HPDE6-E6E7 (cell line): Measurements from ENCODE around the gene KCTD11.
A peak's percentile ranks its signal among the peaks of the same experiment; 100 is the strongest.

Experiments
- DNase-seq: peaks from one replicate; pipeline ENCODE4 v3.0.0; 2011; ENCODE audit warnings: missing footprints; ENCODE audit errors: extremely low spot score

Gene KCTD11

DNA sequence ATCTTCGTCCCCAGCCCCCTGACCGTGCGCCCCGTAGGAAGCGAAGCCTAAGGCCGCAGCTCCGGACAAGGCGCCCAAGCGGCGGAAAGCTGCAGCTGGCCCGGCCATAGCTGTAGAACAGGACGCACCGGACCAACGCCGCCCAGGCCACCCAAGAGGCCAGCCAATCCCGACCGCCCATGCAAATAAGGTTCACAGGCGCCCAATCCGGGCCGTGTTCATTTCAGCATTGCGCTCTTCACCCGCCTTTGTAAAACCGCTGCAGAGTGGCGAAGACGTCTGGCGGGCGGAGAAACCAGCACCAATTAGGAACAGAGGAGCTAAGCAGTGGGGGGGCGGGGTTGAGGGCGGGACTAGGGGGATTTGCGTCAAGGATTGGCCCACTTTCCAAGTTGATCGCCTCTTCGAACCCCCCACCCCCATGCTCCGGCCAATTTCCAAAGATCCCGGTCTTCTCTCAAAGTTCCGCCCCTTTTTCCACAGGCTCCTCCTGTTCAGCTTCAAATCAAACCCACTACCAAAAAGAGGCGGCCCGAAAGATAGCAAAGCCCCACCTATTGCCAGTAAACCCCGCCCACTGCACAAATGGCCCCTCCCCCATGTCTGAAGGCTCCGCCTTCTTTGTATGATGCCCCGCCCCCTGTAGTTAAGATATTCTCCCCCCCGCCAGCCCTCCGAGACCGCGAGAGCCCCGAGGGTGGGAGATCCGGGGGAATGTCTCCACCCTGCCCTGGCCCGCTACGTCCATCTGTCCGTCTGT, 52.2 kb downstream of the KCTD11 start, which contains the start of gene TMEM256:
Gene TMEM256, minus strand, starts transcription at position 121 of the 760 bp plus-strand sequence. Its CDS starts 13 bp downstream, at position 108.
- DNase-seq: peak; percentile 94
